Measurements from ENCODE around the gene RP9. TPM values are rescaled to one million over a fixed set of nuclear protein-coding genes. Genes with fewer than 3 reads are reported as not detected.

RP9 gene

GRCh38 chr7:33050535-33051318, 58.5 kb downstream of the RP9 start:
- Histone ChIP-seq H2BK120ac (ENCODE audit: low read depth, low read length) (no peak overlapping the region), H3K23ac (ENCODE audit: low read length) (no peak overlapping the region), H3K18ac (ENCODE audit: low read length) (no peak overlapping the region), H3K36me3 (ENCODE audit: control insufficient read depth, insufficient read depth, low read length) (no peaks in the 10 kb centered on the region), H2BK15ac (replicated peaks; ENCODE audit: low read depth) (no peak overlapping the region), H3K4me2 (ENCODE audit: low read length) (no peak overlapping the region), H3K79me2 (ENCODE audit: control insufficient read depth, insufficient read depth, low read length) (peaks cover 20% of the 10 kb centered on the region), H3K27ac (ENCODE audit: low read depth, low read length) (no peak overlapping the region), H3K56ac (ENCODE audit: low read length) (no peak overlapping the region), H3K27me3 (ENCODE audit: insufficient read depth, low read length, poor library complexity) (no peaks in the 10 kb centered on the region), H4K5ac (ENCODE audit: low read length) (no peak overlapping the region), H4K8ac (ENCODE audit: low read depth, low read length) (no peak overlapping the region), H3K9ac (ENCODE audit: low read length) (no peak overlapping the region), H3K79me1 (ENCODE audit: low read length) (peaks cover 4% of the 10 kb centered on the region), H2AK5ac (ENCODE audit: low read length) (no peak overlapping the region), H2BK5ac (ENCODE audit: low read length) (no peak overlapping the region), H3K4ac (ENCODE audit: low read depth, low read length) (no peak overlapping the region), H3K4me1 (ENCODE audit: control insufficient read depth, low read depth, low read length) (no peaks in the 10 kb centered on the region), H3K4me3 (ENCODE audit: low read length) (no peak overlapping the region)
- WGBS (ENCODE audit: extremely low coverage, insufficient coverage, low lambda C conversion rate), result no CpG with 5 or more reads among the region's 1 CpG
- peak; percentile 47 for DNase-seq

GRCh38 chr7:33048704-33049103, 60.5 kb downstream of the RP9 start:
- no peak overlapping the region for H2BK120ac ChIP-seq (ENCODE audit: low read depth, low read length)
- H3K56ac ChIP-seq (ENCODE audit: low read length), result no peak overlapping the region
- H3K18ac ChIP-seq (ENCODE audit: low read length), result no peak overlapping the region
- no peak overlapping the region for H3K27ac ChIP-seq (ENCODE audit: low read depth, low read length)
- no peak overlapping the region for H2BK5ac ChIP-seq (ENCODE audit: low read length)
- WGBS (ENCODE audit: extremely low coverage, insufficient coverage, low lambda C conversion rate), result no CpG with 5 or more reads among the region's 1 CpG
- H3K4me3 ChIP-seq (ENCODE audit: low read length), result no peak overlapping the region
- H3K4ac ChIP-seq (ENCODE audit: low read depth, low read length), result no peak overlapping the region
- peaks cover 14% of the 10 kb centered on the region for H3K79me2 ChIP-seq (ENCODE audit: control insufficient read depth, insufficient read depth, low read length)
- no peak overlapping the region for H3K4me2 ChIP-seq (ENCODE audit: low read length)
- no peak overlapping the region for H2AK5ac ChIP-seq (ENCODE audit: low read length)
- no peaks in the 10 kb centered on the region for H3K27me3 ChIP-seq (ENCODE audit: insufficient read depth, low read length, poor library complexity)
- H2BK15ac ChIP-seq (replicated peaks; ENCODE audit: low read depth), result no peak overlapping the region
- no peak overlapping the region for H4K8ac ChIP-seq (ENCODE audit: low read depth, low read length)
- no peak overlapping the region for H3K23ac ChIP-seq (ENCODE audit: low read length)
- peaks cover 4% of the 10 kb centered on the region for H3K79me1 ChIP-seq (ENCODE audit: low read length)
- H3K9ac ChIP-seq (ENCODE audit: low read length), result no peak overlapping the region
- H4K5ac ChIP-seq (ENCODE audit: low read length), result no peak overlapping the region
- no peaks in the 10 kb centered on the region for H3K4me1 ChIP-seq (ENCODE audit: control insufficient read depth, low read depth, low read length)
- H3K36me3 ChIP-seq (ENCODE audit: control insufficient read depth, insufficient read depth, low read length), result no peaks in the 10 kb centered on the region
- DNase-seq, result no peak

- no peak overlapping the region for H3K4ac ChIP-seq (ENCODE audit: low read depth, low read length)
- no peak overlapping the region for H2BK15ac ChIP-seq (replicated peaks; ENCODE audit: low read depth)
- DNase-seq, result no peak
- no peak overlapping the region for H4K8ac ChIP-seq (ENCODE audit: low read depth, low read length)
- no peak overlapping the region for H3K4me3 ChIP-seq (ENCODE audit: low read length)
- H2AK5ac ChIP-seq (ENCODE audit: low read length), result no peak overlapping the region
- WGBS (ENCODE audit: extremely low coverage, insufficient coverage, low lambda C conversion rate), result no CpG with 5 or more reads among the region's 3 CpGs
- H3K18ac ChIP-seq (ENCODE audit: low read length), result no peak overlapping the region
- no peaks in the 10 kb centered on the region for H3K27me3 ChIP-seq (ENCODE audit: insufficient read depth, low read length, poor library complexity)
- no peak overlapping the region for H3K23ac ChIP-seq (ENCODE audit: low read length)
- H2BK5ac ChIP-seq (ENCODE audit: low read length), result no peak overlapping the region
- H3K79me2 ChIP-seq (ENCODE audit: control insufficient read depth, insufficient read depth, low read length), result peaks cover 18% of the 10 kb centered on the region
- no peak overlapping the region for H3K56ac ChIP-seq (ENCODE audit: low read length)
- H3K9ac ChIP-seq (ENCODE audit: low read length), result no peak overlapping the region
- no peak overlapping the region for H3K27ac ChIP-seq (ENCODE audit: low read depth, low read length)
- H3K36me3 ChIP-seq (ENCODE audit: control insufficient read depth, insufficient read depth, low read length), result no peaks in the 10 kb centered on the region
- H4K5ac ChIP-seq (ENCODE audit: low read length), result no peak overlapping the region
- H2BK120ac ChIP-seq (ENCODE audit: low read depth, low read length), result no peak overlapping the region
- H3K4me2 ChIP-seq (ENCODE audit: low read length), result no peak overlapping the region
- H3K79me1 ChIP-seq (ENCODE audit: low read length), result peaks cover 7% of the 10 kb centered on the region
- no peaks in the 10 kb centered on the region for H3K4me1 ChIP-seq (ENCODE audit: control insufficient read depth, low read depth, low read length)
Observed at GRCh38 chr7:33048257-33048656, 60.9 kb downstream of the RP9 start.

GRCh38 chr7:33044986-33045385, 64.2 kb downstream of the RP9 start:
- H4K5ac ChIP-seq (ENCODE audit: low read length), result no peak overlapping the region
- no peaks in the 10 kb centered on the region for H3K4me1 ChIP-seq (ENCODE audit: control insufficient read depth, low read depth, low read length)
- H3K79me2 ChIP-seq (ENCODE audit: control insufficient read depth, insufficient read depth, low read length), result peaks cover 18% of the 10 kb centered on the region
- H3K79me1 ChIP-seq (ENCODE audit: low read length), result peaks cover 8% of the 10 kb centered on the region
- H3K23ac ChIP-seq (ENCODE audit: low read length), result no peak overlapping the region
- no peak for DNase-seq
- no peak overlapping the region for H3K27ac ChIP-seq (ENCODE audit: low read depth, low read length)
- H2AK5ac ChIP-seq (ENCODE audit: low read length), result no peak overlapping the region
- H3K56ac ChIP-seq (ENCODE audit: low read length), result no peak overlapping the region
- H4K8ac ChIP-seq (ENCODE audit: low read depth, low read length), result no peak overlapping the region
- H2BK5ac ChIP-seq (ENCODE audit: low read length), result no peak overlapping the region
- no peak overlapping the region for H2BK15ac ChIP-seq (replicated peaks; ENCODE audit: low read depth)
- no peak overlapping the region for H3K18ac ChIP-seq (ENCODE audit: low read length)
- WGBS (ENCODE audit: extremely low coverage, insufficient coverage, low lambda C conversion rate), result no CpG with 5 or more reads among the region's 2 CpGs
- H2BK120ac ChIP-seq (ENCODE audit: low read depth, low read length), result no peak overlapping the region
- no peak overlapping the region for H3K4me3 ChIP-seq (ENCODE audit: low read length)
- H3K9ac ChIP-seq (ENCODE audit: low read length), result no peak overlapping the region
- no peaks in the 10 kb centered on the region for H3K36me3 ChIP-seq (ENCODE audit: control insufficient read depth, insufficient read depth, low read length)
- no peak overlapping the region for H3K4ac ChIP-seq (ENCODE audit: low read depth, low read length)
- H3K27me3 ChIP-seq (ENCODE audit: insufficient read depth, low read length, poor library complexity), result no peaks in the 10 kb centered on the region
- no peak overlapping the region for H3K4me2 ChIP-seq (ENCODE audit: low read length)

Small RNAs within 50 kb of the gene (small RNA-seq; reads per million reads assigned to genes)
- gene AC074338.1 (ENCODE audit: insufficient read depth) (not detected), gene RN7SL505P (ENCODE audit: insufficient read depth) (not detected)

Data from mesendoderm (in vitro differentiated cells).